ENCODE results near the gene MIOX.

Gene MIOX

GRCh38 chr22:50455201-50455600 lies 31.5 kb upstream of the MIOX start:
- DNase-seq = no peak

- no peak for DNase-seq
These were observed 30.6 kb upstream of the MIOX start for GRCh38 chr22:50456026-50456425.

GRCh38 chr22:50456466-50457234 lies 30.0 kb upstream of the MIOX start:
- DNase-seq = no peak

GRCh38 chr22:50459016-50459415 lies 27.6 kb upstream of the MIOX start:
- DNase-seq = no peak

GRCh38 chr22:50459496-50460140 lies 27.0 kb upstream of the MIOX start:
- no peak for DNase-seq

GRCh38 chr22:50460938-50461337 lies 25.7 kb upstream of the MIOX start:
- no peak for DNase-seq

GRCh38 chr22:50461536-50461935 lies 25.1 kb upstream of the MIOX start:
- DNase-seq = no peak

- DNase-seq = no peak
These were observed 24.6 kb upstream of the MIOX start for GRCh38 chr22:50461979-50462540.

- no peak for DNase-seq
These were observed 23.3 kb upstream of the MIOX start for GRCh38 chr22:50463188-50463900.

- no peak for DNase-seq
These were observed 22.2 kb upstream of the MIOX start for GRCh38 chr22:50464451-50464850.

- no peak for DNase-seq
These were observed 21.4 kb upstream of the MIOX start for GRCh38 chr22:50465066-50465930.

- DNase-seq = no peak
These were observed 19.3 kb upstream of the MIOX start for GRCh38 chr22:50467341-50467740.

- DNase-seq = no peak
These were observed 18.8 kb upstream of the MIOX start for GRCh38 chr22:50467773-50468440.

GRCh38 chr22:50468626-50469025 lies 18.0 kb upstream of the MIOX start:
- no peak for DNase-seq

GRCh38 chr22:50469377-50470305 lies 17.0 kb upstream of the MIOX start:
- DNase-seq = no peak

GRCh38 chr22:50470491-50470890 lies 16.2 kb upstream of the MIOX start:
- no peak for DNase-seq

GRCh38 chr22:50471197-50471847 lies 15.3 kb upstream of the MIOX start:
- DNase-seq = no peak

- DNase-seq = peak; percentile 21
These were observed 14.7 kb upstream of the MIOX start for GRCh38 chr22:50471962-50472361.

- peak; percentile 26 for DNase-seq
These were observed 13.6 kb upstream of the MIOX start for GRCh38 chr22:50473088-50473487.
